ENCODE results near the gene LRIG1.

Gene LRIG1

DNA sequence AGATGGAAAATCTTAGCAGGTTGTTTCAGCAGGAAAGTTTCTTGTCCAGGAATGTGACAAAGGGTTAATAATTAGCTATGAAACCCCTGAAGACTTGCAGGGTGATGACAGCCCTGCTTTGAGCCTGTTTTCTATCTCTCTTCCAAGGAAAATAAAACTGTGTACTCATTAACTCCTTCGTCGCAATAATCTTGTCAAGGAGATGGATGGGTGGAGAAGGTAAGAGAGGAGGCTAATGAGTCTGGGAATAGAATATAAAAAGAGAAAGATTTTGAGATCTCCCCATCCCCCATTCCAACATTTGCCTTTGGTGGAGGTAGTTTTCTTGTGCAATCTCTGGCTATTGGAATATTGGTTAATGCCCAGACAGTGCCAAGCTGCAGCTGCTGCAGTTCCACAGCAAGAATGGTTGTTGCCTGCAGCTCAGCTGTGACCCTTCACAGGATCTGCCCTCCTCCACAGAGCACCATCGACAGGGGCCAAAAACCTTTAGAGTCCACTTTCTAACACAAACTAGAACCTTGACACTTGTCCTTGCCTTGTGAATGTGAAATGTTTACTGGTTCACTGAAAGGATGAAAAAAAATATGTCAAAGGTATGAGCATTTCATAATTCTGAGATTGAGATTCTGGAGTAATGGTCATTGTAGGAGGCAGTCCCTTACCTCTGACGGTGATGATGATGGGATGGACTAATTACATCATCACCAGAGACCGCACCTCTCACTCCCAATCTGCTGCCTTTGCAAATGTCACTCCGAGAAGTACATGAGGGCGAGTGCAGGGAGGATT, 4.2 kb upstream of the LRIG1 start:
- DNase-seq, result no peak

DNA sequence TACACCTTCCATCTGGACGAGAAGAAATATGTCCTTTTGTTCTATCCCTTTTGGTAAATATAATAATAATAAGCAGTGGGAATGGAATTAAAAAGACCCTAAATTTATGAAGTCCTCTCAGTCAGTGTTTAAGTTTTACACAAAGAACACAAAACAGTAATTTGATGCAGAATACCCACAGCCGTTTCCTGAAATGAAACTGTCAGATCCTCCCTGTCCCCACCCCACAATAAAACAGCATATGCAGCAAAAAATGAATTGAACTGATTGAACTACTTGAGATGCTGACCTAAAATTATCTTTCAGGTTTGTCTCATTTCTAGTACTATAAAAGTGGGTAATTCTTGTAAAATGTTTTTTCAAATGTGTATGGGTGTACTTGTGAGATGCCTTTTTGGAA, 2.2 kb upstream of the LRIG1 start:
- no peak for DNase-seq

- DNase-seq, result no peak
These were observed 1.5 kb upstream of the LRIG1 start for GRCh38 chr3:66502245-66502874.

- DNase-seq, result no peak
These were observed 842 bp upstream of the LRIG1 start for GRCh38 chr3:66501483-66502244.

DNA sequence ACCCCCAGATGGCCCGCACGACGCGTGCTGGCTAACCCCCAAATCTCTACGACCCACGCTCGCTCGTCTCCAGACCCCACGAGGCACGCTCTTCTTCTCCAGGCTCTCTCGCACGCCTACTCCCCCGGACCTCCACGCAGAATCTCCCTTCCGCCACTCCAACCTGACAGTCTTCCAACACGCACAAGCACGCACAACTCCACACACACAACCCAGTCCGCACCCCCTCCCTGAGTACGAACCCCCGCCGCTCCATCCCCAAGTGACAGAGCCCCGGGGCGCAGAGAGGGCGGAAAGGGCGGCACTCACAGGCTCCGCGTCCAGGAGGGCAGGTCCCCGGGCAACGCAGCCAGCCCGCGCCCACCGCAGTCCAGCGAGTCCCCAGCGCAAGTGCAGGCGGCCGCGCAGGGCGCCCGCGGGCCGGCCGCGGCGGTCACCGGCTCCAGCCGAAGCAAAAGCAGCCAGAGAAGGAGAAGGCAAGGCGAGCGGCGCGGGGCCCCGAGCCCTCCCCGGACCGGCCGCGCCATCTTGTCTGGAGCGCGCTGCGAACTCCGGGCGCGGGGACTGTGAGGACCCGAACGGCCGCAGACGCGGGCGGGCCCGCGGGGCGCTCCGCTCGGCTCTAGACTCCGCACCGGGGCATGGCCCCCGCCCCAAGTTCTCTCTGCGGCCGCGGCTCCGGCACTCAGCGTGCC, 794 bp downstream of the LRIG1 start:
- no peak for DNase-seq

- no peak for DNase-seq
These were observed 1.9 kb downstream of the LRIG1 start for GRCh38 chr3:66498687-66499621.

- DNase-seq, result no peak
These were observed 2.7 kb downstream of the LRIG1 start for GRCh38 chr3:66497985-66498671.

GRCh38 chr3:66497288-66497984, 3.4 kb downstream of the LRIG1 start:
- no peak for DNase-seq

- DNase-seq, result no peak
These were observed 4.1 kb downstream of the LRIG1 start for GRCh38 chr3:66496746-66497145.

- DNase-seq, result no peak
These were observed 4.5 kb downstream of the LRIG1 start for GRCh38 chr3:66496301-66496700.

DNA sequence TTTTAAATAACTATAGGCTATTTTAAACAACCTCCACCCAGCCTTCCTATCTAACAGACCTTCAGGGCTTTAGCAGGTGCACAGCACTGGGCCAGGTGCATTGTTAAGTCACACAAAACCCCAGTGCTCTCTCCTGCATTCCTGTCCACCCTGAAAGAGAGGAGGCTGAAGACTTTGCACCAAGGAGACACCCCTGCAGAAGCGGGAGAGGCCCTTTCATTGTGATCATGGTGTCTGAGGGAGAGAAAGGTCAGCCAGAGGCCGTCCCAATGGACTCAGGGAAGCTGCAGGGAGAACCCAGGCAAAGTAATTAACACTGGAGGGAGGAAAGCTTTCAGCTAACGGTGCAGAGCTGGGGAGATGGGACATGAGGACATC, 5.2 kb downstream of the LRIG1 start:
- DNase-seq, result no peak

- no peak for DNase-seq
These were observed 5.7 kb downstream of the LRIG1 start for GRCh38 chr3:66494959-66495667.

- no peak for DNase-seq
These were observed 7.2 kb downstream of the LRIG1 start for GRCh38 chr3:66493458-66494099.

GRCh38 chr3:66492672-66493071, 8.2 kb downstream of the LRIG1 start:
- DNase-seq, result no peak

GRCh38 chr3:66492071-66492470, 8.8 kb downstream of the LRIG1 start:
- no peak for DNase-seq

- no peak for DNase-seq
These were observed 9.8 kb downstream of the LRIG1 start for GRCh38 chr3:66490984-66491383.

GRCh38 chr3:66490214-66490613, 10.6 kb downstream of the LRIG1 start:
- no peak for DNase-seq

GRCh38 chr3:66489581-66489980, 11.2 kb downstream of the LRIG1 start:
- no peak for DNase-seq

DNA sequence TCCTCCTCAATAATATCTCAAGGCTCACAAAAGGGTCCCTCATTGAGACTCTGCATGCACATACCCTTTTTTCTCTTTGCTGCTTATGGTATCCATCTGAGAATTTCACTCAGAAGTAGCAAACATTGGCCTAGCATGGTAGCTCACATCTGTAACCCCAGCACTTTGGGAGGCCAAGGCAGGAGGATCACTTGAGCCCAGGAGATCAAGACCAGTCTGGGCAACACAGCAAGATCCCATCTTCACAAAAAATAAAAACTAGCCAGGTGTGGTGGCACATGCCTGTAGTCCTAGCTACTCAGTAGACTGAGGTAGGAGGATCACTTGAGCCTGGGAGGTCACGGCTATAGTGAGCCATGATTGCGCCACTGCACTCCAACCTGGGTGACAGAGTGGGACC, 11.7 kb downstream of the LRIG1 start:
- DNase-seq, result no peak

GRCh38 chr3:66488492-66488891, 12.3 kb downstream of the LRIG1 start:
- no peak for DNase-seq

Measured in SHP77 treated with DMSO at 0.1 percent for 48 hours (cell line).